Esophagus squamous epithelium (tissue), 4 donors: ENCODE measurements around the gene RBBP8NL.

Source experiments
- POLR2A ChIP-seq, 4 donors: fragments of 450-650 bp; IDR thresholded peaks; one replicate each; pipeline ENCODE4 v1.6.1; 2017; ENCODE audit warnings: antibody characterized with exemption in 4 of 4, mild to moderate bottlenecking in 4 of 4, moderate library complexity in 3 of 4
- TF ChIP-seq, protein P1 (sequence below), 6 experiments: fragments of 450-650 bp in 4 of 6; fragments of 200-600 bp in 2 of 6; sonication (generic) in 2 of 6; IDR thresholded peaks; one replicate each; pipeline ENCODE4 v1.5.1; 2016 to 2019; ENCODE audit warnings: antibody characterized with exemption in 6 of 6, mild to moderate bottlenecking in 4 of 6, moderate library complexity in 4 of 6

DNA sequence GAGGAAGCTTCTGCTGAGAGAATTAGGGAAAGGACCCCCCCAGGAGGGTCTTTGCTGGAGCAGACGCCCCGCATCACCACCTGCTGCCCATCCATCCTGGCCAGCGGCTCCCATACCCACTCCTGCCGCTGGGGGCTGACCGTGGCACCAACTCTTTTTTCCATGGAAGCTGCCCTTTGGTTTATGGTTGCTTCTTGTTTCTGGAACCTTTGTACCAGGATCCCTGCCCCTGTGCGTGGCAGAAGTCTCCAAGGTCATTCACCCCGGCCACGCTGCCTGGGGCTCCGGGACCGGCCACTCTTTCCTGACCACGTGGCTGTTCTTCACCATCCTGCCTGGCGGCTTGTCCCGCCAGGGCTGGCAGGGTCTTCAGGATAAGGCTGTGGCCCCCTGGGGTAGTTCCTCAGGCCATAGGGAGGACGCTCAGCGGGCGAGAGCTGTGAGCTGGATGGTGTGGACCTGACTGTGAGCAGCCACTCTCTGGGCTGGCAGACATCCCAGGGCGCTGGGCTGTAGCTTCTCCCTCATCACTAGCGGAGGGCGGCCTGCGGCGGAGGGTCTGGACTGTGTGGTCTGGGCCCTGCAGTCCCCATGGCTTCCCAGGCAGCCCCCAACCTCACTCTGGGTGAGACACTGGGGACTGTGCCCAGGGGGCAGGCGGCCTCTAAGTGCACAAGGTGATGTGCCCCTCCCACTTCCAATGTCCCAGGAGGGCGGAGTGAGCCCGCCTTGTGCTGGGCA is 22.8 kb upstream of the RBBP8NL start:
- TF ChIP-seq, protein P1, sequence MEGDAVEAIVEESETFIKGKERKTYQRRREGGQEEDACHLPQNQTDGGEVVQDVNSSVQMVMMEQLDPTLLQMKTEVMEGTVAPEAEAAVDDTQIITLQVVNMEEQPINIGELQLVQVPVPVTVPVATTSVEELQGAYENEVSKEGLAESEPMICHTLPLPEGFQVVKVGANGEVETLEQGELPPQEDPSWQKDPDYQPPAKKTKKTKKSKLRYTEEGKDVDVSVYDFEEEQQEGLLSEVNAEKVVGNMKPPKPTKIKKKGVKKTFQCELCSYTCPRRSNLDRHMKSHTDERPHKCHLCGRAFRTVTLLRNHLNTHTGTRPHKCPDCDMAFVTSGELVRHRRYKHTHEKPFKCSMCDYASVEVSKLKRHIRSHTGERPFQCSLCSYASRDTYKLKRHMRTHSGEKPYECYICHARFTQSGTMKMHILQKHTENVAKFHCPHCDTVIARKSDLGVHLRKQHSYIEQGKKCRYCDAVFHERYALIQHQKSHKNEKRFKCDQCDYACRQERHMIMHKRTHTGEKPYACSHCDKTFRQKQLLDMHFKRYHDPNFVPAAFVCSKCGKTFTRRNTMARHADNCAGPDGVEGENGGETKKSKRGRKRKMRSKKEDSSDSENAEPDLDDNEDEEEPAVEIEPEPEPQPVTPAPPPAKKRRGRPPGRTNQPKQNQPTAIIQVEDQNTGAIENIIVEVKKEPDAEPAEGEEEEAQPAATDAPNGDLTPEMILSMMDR (IDR thresholded peaks at IDR 0.05): no peak
- TF ChIP-seq POLR2A (IDR thresholded peaks at IDR 0.05): no peak
